DOHH2 (cell line): ENCODE data around the gene TMEM244.

Experiments used
- EZH2phosphoT487 ChIP-seq: fragments of 200-600 bp; sonication (generic); IDR thresholded peaks from 2 replicates; pipeline ENCODE4 v1.6.1; 2017; ENCODE audit warnings: borderline replicate concordance, mild to moderate bottlenecking, antibody characterized with exemption, low read length, moderate library complexity, mixed read lengths
- TF ChIP-seq, protein P1 (sequence below): fragments of 200-600 bp; sonication (generic); IDR thresholded peaks from one replicate; pipeline ENCODE4 v1.5.1; 2014; ENCODE audit warnings: antibody characterized with exemption, mild to moderate bottlenecking, low read depth, low read length; ENCODE audit not compliant: poor library complexity, severe bottlenecking

- TF ChIP-seq, protein P1, sequence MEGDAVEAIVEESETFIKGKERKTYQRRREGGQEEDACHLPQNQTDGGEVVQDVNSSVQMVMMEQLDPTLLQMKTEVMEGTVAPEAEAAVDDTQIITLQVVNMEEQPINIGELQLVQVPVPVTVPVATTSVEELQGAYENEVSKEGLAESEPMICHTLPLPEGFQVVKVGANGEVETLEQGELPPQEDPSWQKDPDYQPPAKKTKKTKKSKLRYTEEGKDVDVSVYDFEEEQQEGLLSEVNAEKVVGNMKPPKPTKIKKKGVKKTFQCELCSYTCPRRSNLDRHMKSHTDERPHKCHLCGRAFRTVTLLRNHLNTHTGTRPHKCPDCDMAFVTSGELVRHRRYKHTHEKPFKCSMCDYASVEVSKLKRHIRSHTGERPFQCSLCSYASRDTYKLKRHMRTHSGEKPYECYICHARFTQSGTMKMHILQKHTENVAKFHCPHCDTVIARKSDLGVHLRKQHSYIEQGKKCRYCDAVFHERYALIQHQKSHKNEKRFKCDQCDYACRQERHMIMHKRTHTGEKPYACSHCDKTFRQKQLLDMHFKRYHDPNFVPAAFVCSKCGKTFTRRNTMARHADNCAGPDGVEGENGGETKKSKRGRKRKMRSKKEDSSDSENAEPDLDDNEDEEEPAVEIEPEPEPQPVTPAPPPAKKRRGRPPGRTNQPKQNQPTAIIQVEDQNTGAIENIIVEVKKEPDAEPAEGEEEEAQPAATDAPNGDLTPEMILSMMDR: no peak
- TF ChIP-seq EZH2phosphoT487: no peak
Observed at GRCh38 chr6:129842881-129843409, 18.2 kb downstream of the TMEM244 start.
